Fibroblast of the aortic adventitia (primary cell): Measurements from ENCODE around the gene FRMD4A. TPM values are rescaled to one million over a fixed set of nuclear protein-coding genes. Genes with fewer than 3 reads are reported as not detected.
A peak's percentile ranks its signal among the peaks of the same experiment; 100 is the strongest.

Experiments used
- DNase-seq: peaks from one replicate; pipeline ENCODE4 v3.0.0-alpha.2; 2010; ENCODE audit warnings: low read depth
- H3K4me3 ChIP-seq: 2 replicates; pipeline ENCODE4 v1.5.1; 2011; ENCODE audit warnings: low read depth, mild to moderate bottlenecking, control low read depth, low read length, moderate library complexity
- total RNA-seq: library from RNA; depleted of rRNA; stranded (reverse); fragments of >200 nt; gene quantifications from 2 replicates; pipeline ENCODE4 v1.2.3, GENCODE V29; 2012; ENCODE audit warnings: low replicate concordance
- TF ChIP-seq, protein P1 (sequence below): IDR thresholded peaks from 2 replicates; pipeline ENCODE4 v1.5.1; 2011; ENCODE audit warnings: mild to moderate bottlenecking, low read length, control low read depth, inconsistent platforms; ENCODE audit not compliant: insufficient read depth

Gene FRMD4A
- total RNA-seq, 1 donor, result 42.4 TPM

DNA sequence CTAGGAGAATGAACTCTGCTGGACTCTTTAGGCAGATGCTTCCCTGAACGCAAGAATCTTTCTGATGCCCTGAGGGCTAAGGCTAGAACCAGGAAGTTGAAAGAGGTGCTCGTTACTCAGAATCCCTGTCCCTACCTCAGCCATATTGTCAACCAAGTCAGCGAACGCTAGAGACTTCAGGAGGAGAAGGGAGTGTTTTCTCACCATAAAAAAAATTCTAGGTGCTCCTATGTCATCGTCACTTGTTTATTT, 384.6 kb downstream of the FRMD4A start:
- TF ChIP-seq, protein P1, sequence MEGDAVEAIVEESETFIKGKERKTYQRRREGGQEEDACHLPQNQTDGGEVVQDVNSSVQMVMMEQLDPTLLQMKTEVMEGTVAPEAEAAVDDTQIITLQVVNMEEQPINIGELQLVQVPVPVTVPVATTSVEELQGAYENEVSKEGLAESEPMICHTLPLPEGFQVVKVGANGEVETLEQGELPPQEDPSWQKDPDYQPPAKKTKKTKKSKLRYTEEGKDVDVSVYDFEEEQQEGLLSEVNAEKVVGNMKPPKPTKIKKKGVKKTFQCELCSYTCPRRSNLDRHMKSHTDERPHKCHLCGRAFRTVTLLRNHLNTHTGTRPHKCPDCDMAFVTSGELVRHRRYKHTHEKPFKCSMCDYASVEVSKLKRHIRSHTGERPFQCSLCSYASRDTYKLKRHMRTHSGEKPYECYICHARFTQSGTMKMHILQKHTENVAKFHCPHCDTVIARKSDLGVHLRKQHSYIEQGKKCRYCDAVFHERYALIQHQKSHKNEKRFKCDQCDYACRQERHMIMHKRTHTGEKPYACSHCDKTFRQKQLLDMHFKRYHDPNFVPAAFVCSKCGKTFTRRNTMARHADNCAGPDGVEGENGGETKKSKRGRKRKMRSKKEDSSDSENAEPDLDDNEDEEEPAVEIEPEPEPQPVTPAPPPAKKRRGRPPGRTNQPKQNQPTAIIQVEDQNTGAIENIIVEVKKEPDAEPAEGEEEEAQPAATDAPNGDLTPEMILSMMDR, result no peak
- no peak overlapping the region for H3K4me3 ChIP-seq
- no peak for DNase-seq

DNA sequence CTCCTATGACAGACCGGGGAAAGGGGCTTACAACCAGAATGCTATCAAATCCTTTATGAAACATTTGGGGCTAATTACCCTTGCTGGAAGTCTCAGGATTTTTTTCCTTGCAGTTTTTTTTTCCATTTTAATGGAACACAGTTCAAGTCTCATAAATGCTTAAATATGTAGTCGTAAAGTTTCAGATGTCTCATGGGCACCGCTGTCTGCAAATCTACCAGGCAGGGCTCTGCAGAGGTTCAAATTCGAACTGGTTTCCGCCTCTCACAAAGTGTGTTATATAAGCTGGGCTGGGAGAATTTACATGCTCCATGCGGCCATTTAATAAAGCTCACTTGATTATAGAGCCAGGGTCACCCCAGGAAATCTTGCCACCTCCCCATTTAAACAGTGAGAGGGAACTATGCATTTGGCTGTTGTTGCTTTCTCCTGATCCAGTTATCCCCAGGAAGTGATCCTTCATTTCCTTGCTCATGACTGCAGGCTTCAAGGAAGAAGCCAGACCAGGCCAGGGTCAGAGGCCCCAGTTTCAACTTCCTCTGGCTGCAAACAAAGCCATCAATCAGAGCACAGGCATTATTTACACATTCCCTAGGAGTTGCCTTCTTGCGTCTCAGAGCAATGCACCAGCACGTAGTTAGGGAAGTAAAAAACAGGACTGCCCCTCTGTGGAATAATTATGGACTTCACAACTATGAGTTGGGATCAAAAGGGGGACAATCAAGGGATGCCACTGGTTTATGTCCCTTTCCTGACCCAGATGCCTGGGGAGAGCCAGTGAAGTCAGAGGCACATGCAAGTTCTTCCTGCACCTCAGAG, 385.1 kb downstream of the FRMD4A start:
- TF ChIP-seq, protein P1, result no peak
- no peak overlapping the region for H3K4me3 ChIP-seq
- DNase-seq, result no peak

DNA sequence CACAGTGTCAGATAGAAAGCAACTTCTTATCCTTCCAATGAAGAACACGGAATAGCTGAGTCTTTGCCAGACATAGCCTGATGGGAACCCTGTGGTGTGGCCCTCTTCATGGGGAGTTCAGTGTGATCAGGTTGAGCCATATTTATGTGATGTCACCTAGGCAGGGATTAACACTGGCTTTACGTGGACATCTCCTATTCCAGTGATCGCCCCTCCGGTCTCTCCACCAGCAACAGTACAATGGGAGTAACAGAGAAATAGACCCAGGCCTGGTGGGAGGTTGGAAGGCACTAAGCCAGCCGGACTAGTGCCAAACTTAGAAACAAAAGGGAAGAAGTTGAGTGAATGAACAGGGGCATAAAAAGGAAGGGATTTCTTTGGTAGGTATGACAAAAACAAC, 385.9 kb downstream of the FRMD4A start:
- no peak for DNase-seq
- no peak overlapping the region for H3K4me3 ChIP-seq
- TF ChIP-seq, protein P1, result no peak

DNA sequence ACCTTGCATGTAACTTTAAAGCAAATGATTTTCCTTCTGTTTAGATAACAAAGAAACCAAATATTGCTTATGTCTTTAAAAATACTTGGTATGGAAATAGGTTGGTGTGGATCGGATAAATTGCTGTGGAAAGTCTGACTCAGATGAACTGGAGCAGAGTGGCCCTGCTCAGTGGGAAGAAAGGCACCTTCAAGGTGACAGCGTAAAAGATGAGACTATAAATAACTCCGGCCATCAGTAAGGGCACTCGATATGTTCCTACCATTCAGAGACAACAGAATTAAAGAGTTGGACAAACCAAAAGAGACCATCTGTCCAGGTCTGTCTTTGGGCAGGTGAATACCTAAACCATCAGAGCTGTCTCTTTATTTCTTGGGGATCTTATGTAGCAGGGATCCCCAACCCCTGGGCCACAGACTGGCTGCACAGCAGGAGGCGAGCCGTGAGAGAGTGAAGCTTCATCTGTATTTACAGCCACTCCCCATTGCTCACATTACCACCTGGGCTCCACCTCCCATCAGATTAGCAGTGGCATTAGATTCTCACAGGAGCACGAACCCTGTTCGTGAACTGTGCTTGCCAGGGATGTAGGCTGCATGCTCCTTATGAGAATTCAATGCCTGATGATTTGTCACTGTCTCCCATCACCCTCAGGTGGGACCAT, 386.9 kb downstream of the FRMD4A start:
- DNase-seq, result no peak
- H3K4me3 ChIP-seq, result no peak overlapping the region
- TF ChIP-seq, protein P1, result no peak

DNA sequence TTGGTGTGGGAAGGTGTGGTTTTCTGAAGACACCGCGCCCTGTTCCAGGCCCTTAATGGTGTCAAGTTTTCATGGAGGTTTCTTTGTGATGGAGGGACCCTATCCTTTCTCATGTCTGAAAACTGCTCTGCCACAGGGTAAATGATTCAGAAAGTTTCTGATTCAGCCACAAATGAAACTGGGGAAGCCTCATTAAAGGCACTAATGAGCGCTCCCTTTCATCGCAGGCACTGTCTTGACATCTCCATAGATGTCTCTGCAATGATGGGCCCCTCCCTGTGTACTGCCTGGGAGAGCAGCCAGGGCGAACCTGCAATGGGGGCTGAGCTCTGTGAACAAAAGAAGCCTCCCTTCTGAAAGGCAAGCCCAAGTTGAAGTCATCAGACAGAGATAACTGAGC, 388.7 kb downstream of the FRMD4A start:
- H3K4me3 ChIP-seq, result no peak overlapping the region
- TF ChIP-seq, protein P1, result no peak
- no peak for DNase-seq

DNA sequence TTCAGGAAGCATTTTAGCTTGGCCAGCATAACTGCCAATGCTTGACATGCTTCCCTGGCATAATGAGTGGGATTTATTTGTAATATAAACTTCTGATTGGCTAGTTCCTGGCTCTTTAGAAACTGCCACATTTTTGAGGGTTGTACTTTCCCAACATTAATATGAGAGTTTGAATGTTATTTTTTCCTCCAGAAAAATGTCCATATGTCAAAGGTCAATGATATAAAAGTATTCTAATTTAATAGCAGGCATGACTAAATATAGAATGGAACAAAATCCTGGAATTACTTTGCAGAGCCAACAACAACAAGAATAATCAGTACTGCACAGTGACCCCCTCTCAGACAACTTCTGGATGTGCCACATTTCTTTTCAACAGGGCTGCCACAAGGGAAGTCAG, 391.3 kb downstream of the FRMD4A start:
- H3K4me3 ChIP-seq, result no peak overlapping the region
- peak; percentile 79 for DNase-seq
- TF ChIP-seq, protein P1, result no peak
